ENCODE measurements around the gene KCTD18.

KCTD18 gene

GRCh38 chr2:200483729-200484198, 26.1 kb downstream of the KCTD18 start:
- Histone ChIP-seq H3K36me3 (ENCODE audit: control insufficient read depth, insufficient read depth, low read length) (no peaks in the 10 kb centered on the region), H3K4me1 (ENCODE audit: control insufficient read depth, insufficient read depth, low read length) (peaks cover 8% of the 10 kb centered on the region), H3K9me3 (ENCODE audit: control insufficient read depth, low read length) (no peaks in the 10 kb centered on the region), H3K4me3 (ENCODE audit: low read length) (no peak overlapping the region), H3K27me3 (ENCODE audit: control insufficient read depth, insufficient read depth, low read length) (no peaks in the 10 kb centered on the region), H3K9ac (ENCODE audit: low read length) (no peak overlapping the region)

- H3K27me3 ChIP-seq (ENCODE audit: control insufficient read depth, insufficient read depth, low read length) = no peaks in the 10 kb centered on the region
- no peaks in the 10 kb centered on the region for H3K36me3 ChIP-seq (ENCODE audit: control insufficient read depth, insufficient read depth, low read length)
- no peak overlapping the region for H3K9ac ChIP-seq (ENCODE audit: low read length)
- H3K9me3 ChIP-seq (ENCODE audit: control insufficient read depth, low read length) = no peaks in the 10 kb centered on the region
- peaks cover 8% of the 10 kb centered on the region for H3K4me1 ChIP-seq (ENCODE audit: control insufficient read depth, insufficient read depth, low read length)
- H3K4me3 ChIP-seq (ENCODE audit: low read length) = no peak overlapping the region
These were observed 27.7 kb downstream of the KCTD18 start for GRCh38 chr2:200482194-200482593.

GRCh38 chr2:200479692-200480265, 30.1 kb downstream of the KCTD18 start:
- peaks cover 8% of the 10 kb centered on the region for H3K4me1 ChIP-seq (ENCODE audit: control insufficient read depth, insufficient read depth, low read length)
- H3K4me3 ChIP-seq (ENCODE audit: low read length) = no peak overlapping the region
- no peaks in the 10 kb centered on the region for H3K36me3 ChIP-seq (ENCODE audit: control insufficient read depth, insufficient read depth, low read length)
- H3K27me3 ChIP-seq (ENCODE audit: control insufficient read depth, insufficient read depth, low read length) = no peaks in the 10 kb centered on the region
- no peaks in the 10 kb centered on the region for H3K9me3 ChIP-seq (ENCODE audit: control insufficient read depth, low read length)
- H3K9ac ChIP-seq (ENCODE audit: low read length) = no peak overlapping the region

- H3K27me3 ChIP-seq (ENCODE audit: control insufficient read depth, insufficient read depth, low read length) = no peaks in the 10 kb centered on the region
These were observed 32.2 kb downstream of the KCTD18 start for GRCh38 chr2:200477667-200478131.

GRCh38 chr2:200476836-200477235, 33.0 kb downstream of the KCTD18 start:
- H3K9me3 ChIP-seq (ENCODE audit: control insufficient read depth, low read length) = no peaks in the 10 kb centered on the region
- H3K4me1 ChIP-seq (ENCODE audit: control insufficient read depth, insufficient read depth, low read length) = no peaks in the 10 kb centered on the region
- no peaks in the 10 kb centered on the region for H3K36me3 ChIP-seq (ENCODE audit: control insufficient read depth, insufficient read depth, low read length)
- H3K9ac ChIP-seq (ENCODE audit: low read length) = no peak overlapping the region
- no peaks in the 10 kb centered on the region for H3K27me3 ChIP-seq (ENCODE audit: control insufficient read depth, insufficient read depth, low read length)
- H3K4me3 ChIP-seq (ENCODE audit: low read length) = no peak overlapping the region

More at GRCh38 chr2:200477667-200478131, 32.2 kb downstream of the KCTD18 start:
- H3K9me3 ChIP-seq (ENCODE audit: control insufficient read depth, low read length) = no peaks in the 10 kb centered on the region
- H3K4me3 ChIP-seq (ENCODE audit: low read length) = no peak overlapping the region
- H3K9ac ChIP-seq (ENCODE audit: low read length) = no peak overlapping the region
- no peaks in the 10 kb centered on the region for H3K4me1 ChIP-seq (ENCODE audit: control insufficient read depth, insufficient read depth, low read length)
- H3K36me3 ChIP-seq (ENCODE audit: control insufficient read depth, insufficient read depth, low read length) = no peaks in the 10 kb centered on the region

- Histone ChIP-seq H3K4me1 (ENCODE audit: control insufficient read depth, insufficient read depth, low read length) (no peaks in the 10 kb centered on the region), H3K36me3 (ENCODE audit: control insufficient read depth, insufficient read depth, low read length) (peaks cover 6% of the 10 kb centered on the region), H3K4me3 (ENCODE audit: low read length) (no peak overlapping the region), H3K9ac (ENCODE audit: low read length) (no peak overlapping the region), H3K27me3 (ENCODE audit: control insufficient read depth, insufficient read depth, low read length) (no peaks in the 10 kb centered on the region), H3K9me3 (ENCODE audit: control insufficient read depth, low read length) (no peaks in the 10 kb centered on the region)
These were observed 34.1 kb downstream of the KCTD18 start for GRCh38 chr2:200475795-200476194.

- no peaks in the 10 kb centered on the region for H3K9me3 ChIP-seq (ENCODE audit: control insufficient read depth, low read length)
- H3K36me3 ChIP-seq (ENCODE audit: control insufficient read depth, insufficient read depth, low read length) = peaks cover 12% of the 10 kb centered on the region
- H3K4me1 ChIP-seq (ENCODE audit: control insufficient read depth, insufficient read depth, low read length) = no peaks in the 10 kb centered on the region
These were observed 36.9 kb downstream of the KCTD18 start for GRCh38 chr2:200472853-200473464.

GRCh38 chr2:200471928-200472645, 37.8 kb downstream of the KCTD18 start:
- Histone ChIP-seq H3K4me3 (ENCODE audit: low read length) (no peak overlapping the region), H3K27me3 (ENCODE audit: control insufficient read depth, insufficient read depth, low read length) (no peaks in the 10 kb centered on the region), H3K36me3 (ENCODE audit: control insufficient read depth, insufficient read depth, low read length) (peaks cover 14% of the 10 kb centered on the region), H3K9ac (ENCODE audit: low read length) (no peak overlapping the region), H3K4me1 (ENCODE audit: control insufficient read depth, insufficient read depth, low read length) (no peaks in the 10 kb centered on the region), H3K9me3 (ENCODE audit: control insufficient read depth, low read length) (no peaks in the 10 kb centered on the region)

More at GRCh38 chr2:200472853-200473464, 36.9 kb downstream of the KCTD18 start:
- Histone ChIP-seq H3K9ac (ENCODE audit: low read length) (no peak overlapping the region), H3K27me3 (ENCODE audit: control insufficient read depth, insufficient read depth, low read length) (no peaks in the 10 kb centered on the region), H3K4me3 (ENCODE audit: low read length) (no peak overlapping the region)

- H3K4me1 ChIP-seq (ENCODE audit: control insufficient read depth, insufficient read depth, low read length) = no peaks in the 10 kb centered on the region
- H3K4me3 ChIP-seq (ENCODE audit: low read length) = no peak overlapping the region
- no peak overlapping the region for H3K9ac ChIP-seq (ENCODE audit: low read length)
- H3K36me3 ChIP-seq (ENCODE audit: control insufficient read depth, insufficient read depth, low read length) = peaks cover 14% of the 10 kb centered on the region
- H3K9me3 ChIP-seq (ENCODE audit: control insufficient read depth, low read length) = no peaks in the 10 kb centered on the region
- H3K27me3 ChIP-seq (ENCODE audit: control insufficient read depth, insufficient read depth, low read length) = no peaks in the 10 kb centered on the region
These were observed 38.5 kb downstream of the KCTD18 start for GRCh38 chr2:200471324-200471848.

GRCh38 chr2:200470230-200470629, 39.6 kb downstream of the KCTD18 start:
- H3K4me3 ChIP-seq (ENCODE audit: low read length) = no peak overlapping the region
- no peaks in the 10 kb centered on the region for H3K9me3 ChIP-seq (ENCODE audit: control insufficient read depth, low read length)
- H3K27me3 ChIP-seq (ENCODE audit: control insufficient read depth, insufficient read depth, low read length) = no peaks in the 10 kb centered on the region
- H3K36me3 ChIP-seq (ENCODE audit: control insufficient read depth, insufficient read depth, low read length) = peaks cover 14% of the 10 kb centered on the region
- H3K9ac ChIP-seq (ENCODE audit: low read length) = no peak overlapping the region
- H3K4me1 ChIP-seq (ENCODE audit: control insufficient read depth, insufficient read depth, low read length) = no peaks in the 10 kb centered on the region

- H3K4me3 ChIP-seq (ENCODE audit: low read length) = no peak overlapping the region
- no peak overlapping the region for H3K9ac ChIP-seq (ENCODE audit: low read length)
- no peaks in the 10 kb centered on the region for H3K27me3 ChIP-seq (ENCODE audit: control insufficient read depth, insufficient read depth, low read length)
- peaks cover 14% of the 10 kb centered on the region for H3K36me3 ChIP-seq (ENCODE audit: control insufficient read depth, insufficient read depth, low read length)
- no peaks in the 10 kb centered on the region for H3K9me3 ChIP-seq (ENCODE audit: control insufficient read depth, low read length)
- H3K4me1 ChIP-seq (ENCODE audit: control insufficient read depth, insufficient read depth, low read length) = no peaks in the 10 kb centered on the region
These were observed 40.1 kb downstream of the KCTD18 start for GRCh38 chr2:200469708-200470211.

All from mucosa of stomach (tissue), 1 donor.